Heart right ventricle (tissue), 16 donors: ENCODE measurements around the gene LRRC27. TPM values are rescaled to one million over a fixed set of nuclear protein-coding genes. Genes with fewer than 3 reads are reported as not detected.

Experiments used
- ATAC-seq, 8 donors: fragments of 200-7000 bp; cut with Tn5 transposase; one replicate each; pipeline ENCODE4 v1.9.1; 2020; ENCODE audit warnings: mild to moderate bottlenecking in 8 of 8, moderate library complexity in 8 of 8, moderate number of reproducible peaks in 1 of 8
- DNase-seq, 2 donors: peaks; one replicate each; pipeline ENCODE4 v3.0.0-alpha.2; 2020
- H3K27ac ChIP-seq, 10 donors: fragments of 200-600 bp; sonication (generic) in 2 of 10; one replicate each; pipeline versions ENCODE4 v1.5.0 to v1.8.0; 2020 to 2022; ENCODE audit warnings: mild to moderate bottlenecking in 3 of 10
- H3K27me3 ChIP-seq, 7 donors: fragments of 200-600 bp; one replicate each; pipeline ENCODE4 v1.8.0; 2021 to 2022; ENCODE audit warnings: mild to moderate bottlenecking in 2 of 7
- H3K36me3 ChIP-seq, 9 donors: fragments of 200-600 bp; sonication (generic) in 1 of 9; one replicate each; pipeline versions ENCODE4 v1.5.0 to v1.8.0; 2020 to 2022; ENCODE audit warnings: mild to moderate bottlenecking in 2 of 9
- H3K4me1 ChIP-seq, 9 donors: fragments of 200-600 bp; sonication (generic) in 1 of 9; one replicate each; pipeline versions ENCODE4 v1.5.0 to v1.8.0; 2020 to 2022; ENCODE audit warnings: mild to moderate bottlenecking in 4 of 9
- H3K4me3 ChIP-seq, 10 donors: fragments of 200-600 bp; sonication (generic) in 2 of 10; one replicate each; pipeline versions ENCODE4 v1.5.0 to v1.8.0; 2020 to 2022; ENCODE audit warnings: mild to moderate bottlenecking in 7 of 10, moderate library complexity in 2 of 10
- H3K9me3 ChIP-seq, 11 donors: fragments of 200-600 bp in 10 of 11; sonication (generic) in 2 of 11; one replicate each; pipeline versions ENCODE4 v1.5.0 to v1.8.0; 2013 to 2022; ENCODE audit warnings: mild to moderate bottlenecking in 2 of 11, control low read depth in 1 of 11, moderate library complexity in 1 of 11
- CTCF ChIP-seq, 9 donors: fragments of 200-600 bp; sonication (generic) in 2 of 9; IDR thresholded peaks; one replicate each; pipeline versions ENCODE4 v1.5.0 to v1.8.0; 2021 to 2022; ENCODE audit warnings: antibody characterized with exemption in 9 of 9, mild to moderate bottlenecking in 5 of 9, moderate library complexity in 1 of 9
- WGBS, 2 donors: extraction: QIAGEN DNeasy Blood & Tissue Kit; methylation state at CpG; one replicate each; pipeline ENCODE4 v1.1.7; 2013; ENCODE audit warnings: inconsistent platforms in 1 of 2; 5-methylcytosine and 5-hydroxymethylcytosine counted together
- intact Hi-C, 10 donors: fragments of 100-400 bp; cut with DNase I; formaldehyde crosslinking; loops; one replicate each; pipeline versions ENCODE4 v1.11.1 to v1.14.2; 2022
- polyA plus RNA-seq, 2 donors: library from polyadenylated mRNA; stranded (reverse); fragments of 200-250 nt; gene quantifications; one replicate each; pipeline ENCODE4 v1.2.3, GENCODE V29; 2013
- total RNA-seq, 10 donors: library from RNA; stranded (reverse); fragmentation: NEBNext Ultra II Directional in 3 of 10; extraction: Animal tissue kit (Norgen Biotek cat#: 25700) in 3 of 10; gene quantifications; one replicate each; pipeline versions ENCODE4 v1.2.1 to v1.2.4, GENCODE V29; 2021 to 2023
- donor health status: Arrhythmogenic right ventricular cardiomyopathy.
- donor health status: ischemic (EF 13 %, LVEDD 7.1; RV severe dilation, severe dysfunction).
- donor health status: healthy with polysubstance abuse.
- donor health status: DM: no; HTN: yes; CAD: no.
- donor health status: DM: no; HTN: no; CAD: no.
- donor health status: ischemic (EF 25% LVEDD 6.9; RV normal size, moderate dysfunction).
- donor health status: ischemic (EF 25% LVEDD 5.7; RV mildly dilated, moderate dysfunction).
- donor health status: healthy.
- donor health status: DM: yes; HTN: yes; CAD: no.
- donor health status: Ischemic cardiomyopathy.
- donor health status: ischemic (EF 35%, LVEDD 5.7; RV mildly dilated, moderate dysfunction).
- donor health status: nonischemic (EF 11% LVEDD 7.7; RV severe dilation, severe dysfunction).
- donor health status: DM: yes; HTN: yes; CAD: no.
- donor health status: PGD.
- donor health status: ischemic (EF 29% LVEDD 5.4; RV normal size, mild dysfunction).
- donor health status: nonischemic (EF 23%, LVEDD 6.1; RV moderate dilation, normal function).

Gene LRRC27
- total and polyA plus RNA-seq, 12 donors: 3.0 to 8.1 (median 4.7) TPM

- TF ChIP-seq CTCF (IDR thresholded peaks at IDR 0.05): no peak
- DNase-seq (no peak), ATAC-seq (no peak)
- Histone ChIP-seq H3K4me1 (peaks cover 0 to 10% (median 0%) of the 10 kb centered on the region in 9 donors), H3K36me3 (no peaks in the 10 kb centered on the region), H3K27me3 (peaks cover 0 to under 1% (median 0%) of the 10 kb centered on the region in 7 donors), H3K9me3 (peaks cover 0 to 24% (median 5%) of the 10 kb centered on the region in 11 donors), H3K4me3 (no peak overlapping the region), H3K27ac (no peak overlapping the region)
- intact Hi-C loops: no loop called here
- WGBS, 2 donors: 73 to 88% methylated on average over 2 of the region's 2 CpGs
These were observed 42.6 kb upstream of the LRRC27 start for GRCh38 chr10:132289439-132289838.

- no peak overlapping the region for H3K4me3 ChIP-seq
- peaks cover 0 to 4% (median 0%) of the 10 kb centered on the region in 7 donors for H3K27me3 ChIP-seq
- no peak overlapping the region for H3K27ac ChIP-seq
- H3K36me3 ChIP-seq: no peaks in the 10 kb centered on the region
- ATAC-seq: no peak
- WGBS, 2 donors: 91 to 95% methylated on average over 6 of the region's 6 CpGs
- peaks cover 0 to 10% (median 0%) of the 10 kb centered on the region in 9 donors for H3K4me1 ChIP-seq
- H3K9me3 ChIP-seq: peaks cover 0 to 24% (median 5%) of the 10 kb centered on the region in 11 donors
- no peak for DNase-seq
- no peak for TF ChIP-seq CTCF (IDR thresholded peaks at IDR 0.05)
- intact Hi-C loops: loop anchor here in 1 of 10 donors (5.0 kb wide), 1 partner anchor 53 kb away; no protein-coding TSS in a partner anchor
These were observed 41.4 kb upstream of the LRRC27 start for GRCh38 chr10:132290631-132291030.

GRCh38 chr10:132291826-132292225 is 40.2 kb upstream of the LRRC27 start:
- Histone ChIP-seq H3K36me3 (no peaks in the 10 kb centered on the region), H3K27me3 (peaks cover 0 to 4% (median 0%) of the 10 kb centered on the region in 7 donors), H3K27ac (no peak overlapping the region), H3K9me3 (peaks cover 0 to 24% (median 5%) of the 10 kb centered on the region in 11 donors), H3K4me1 (peaks cover 0 to 10% (median 2%) of the 10 kb centered on the region in 9 donors), H3K4me3 (no peak overlapping the region)
- ATAC-seq (no peak), DNase-seq (no peak)
- intact Hi-C loops: loop anchor here in 1 of 10 donors (5.0 kb wide), 1 partner anchor 55 kb away; no protein-coding TSS in a partner anchor
- TF ChIP-seq CTCF (IDR thresholded peaks at IDR 0.05): no peak
- 86 to 87% methylated on average over 5 of the region's 5 CpGs for WGBS, 2 donors

- TF ChIP-seq CTCF (IDR thresholded peaks at IDR 0.05): no peak
- no peak for ATAC-seq
- Histone ChIP-seq H3K4me3 (no peak overlapping the region), H3K27ac (no peak overlapping the region), H3K36me3 (no peaks in the 10 kb centered on the region), H3K9me3 (peaks cover 0 to 24% (median 5%) of the 10 kb centered on the region in 11 donors), H3K4me1 (peaks cover 0 to 13% (median 3%) of the 10 kb centered on the region in 9 donors), H3K27me3 (peaks cover 0 to 8% (median 0%) of the 10 kb centered on the region in 7 donors)
- WGBS, 2 donors: 86 to 91% methylated on average over 30 of the region's 30 CpGs
- intact Hi-C loops: loop anchor here in 1 of 10 donors (5.0 kb wide), 1 partner anchor 55 kb away; no protein-coding TSS in a partner anchor
- DNase-seq: no peak
These were observed 39.4 kb upstream of the LRRC27 start for GRCh38 chr10:132292287-132293200.
